Epithelial cell of esophagus (primary cell): ENCODE data around the gene JPH3.

Experiments used
- DNase-seq: peaks from one replicate; pipeline ENCODE4 v3.0.0; 2010; ENCODE audit warnings: low read depth
- H3K4me3 ChIP-seq: 2 replicates; pipeline ENCODE4 v1.5.1; 2011; ENCODE audit warnings: mild to moderate bottlenecking, low read length, control low read depth
- CTCF ChIP-seq: IDR thresholded peaks from 2 replicates; pipeline ENCODE4 v1.5.1; 2011; ENCODE audit warnings: low read depth, mild to moderate bottlenecking, low read length, control low read depth, inconsistent platforms; ENCODE audit not compliant: insufficient read depth; ENCODE audit errors: missing control alignments

Gene JPH3

GRCh38 chr16:87601401-87601981 is 817 bp upstream of the JPH3 start:
- no peak for TF ChIP-seq CTCF
- no peak overlapping the region for H3K4me3 ChIP-seq
- DNase-seq, result no peak

GRCh38 chr16:87602821-87603683 is 744 bp downstream of the JPH3 start:
- H3K4me3 ChIP-seq, result no peak overlapping the region
- TF ChIP-seq CTCF, result no peak
- DNase-seq, result no peak

- no peak overlapping the region for H3K4me3 ChIP-seq
- DNase-seq, result no peak
- no peak for TF ChIP-seq CTCF
Measured at GRCh38 chr16:87603684-87604633, 1.7 kb downstream of the JPH3 start.

- TF ChIP-seq CTCF, result no peak
Measured at GRCh38 chr16:87604634-87605111, 2.4 kb downstream of the JPH3 start.

GRCh38 chr16:87607223-87607622 is 4.9 kb downstream of the JPH3 start:
- DNase-seq, result no peak
- no peak overlapping the region for H3K4me3 ChIP-seq
- TF ChIP-seq CTCF, result no peak

More at GRCh38 chr16:87604634-87605111, 2.4 kb downstream of the JPH3 start:
- no peak for DNase-seq
- no peak overlapping the region for H3K4me3 ChIP-seq

- no peak for DNase-seq
- no peak overlapping the region for H3K4me3 ChIP-seq
- TF ChIP-seq CTCF, result no peak
Measured at GRCh38 chr16:87607871-87608270, 5.6 kb downstream of the JPH3 start.
